Measurements from ENCODE around the gene CD300LF.

- TF ChIP-seq, protein P1, sequence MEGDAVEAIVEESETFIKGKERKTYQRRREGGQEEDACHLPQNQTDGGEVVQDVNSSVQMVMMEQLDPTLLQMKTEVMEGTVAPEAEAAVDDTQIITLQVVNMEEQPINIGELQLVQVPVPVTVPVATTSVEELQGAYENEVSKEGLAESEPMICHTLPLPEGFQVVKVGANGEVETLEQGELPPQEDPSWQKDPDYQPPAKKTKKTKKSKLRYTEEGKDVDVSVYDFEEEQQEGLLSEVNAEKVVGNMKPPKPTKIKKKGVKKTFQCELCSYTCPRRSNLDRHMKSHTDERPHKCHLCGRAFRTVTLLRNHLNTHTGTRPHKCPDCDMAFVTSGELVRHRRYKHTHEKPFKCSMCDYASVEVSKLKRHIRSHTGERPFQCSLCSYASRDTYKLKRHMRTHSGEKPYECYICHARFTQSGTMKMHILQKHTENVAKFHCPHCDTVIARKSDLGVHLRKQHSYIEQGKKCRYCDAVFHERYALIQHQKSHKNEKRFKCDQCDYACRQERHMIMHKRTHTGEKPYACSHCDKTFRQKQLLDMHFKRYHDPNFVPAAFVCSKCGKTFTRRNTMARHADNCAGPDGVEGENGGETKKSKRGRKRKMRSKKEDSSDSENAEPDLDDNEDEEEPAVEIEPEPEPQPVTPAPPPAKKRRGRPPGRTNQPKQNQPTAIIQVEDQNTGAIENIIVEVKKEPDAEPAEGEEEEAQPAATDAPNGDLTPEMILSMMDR (IDR thresholded peaks at IDR 0.05 in 2 of 3, conservative IDR thresholded peaks at IDR 0.05 in 1 of 3; ENCODE audit: control insufficient read depth in 2 of 3, extremely low read depth in 1 of 3, insufficient read depth in 1 of 3, low read depth in 3 of 3, low read length in 3 of 3), result no peak
- TF ChIP-seq CHD2 (IDR thresholded peaks at IDR 0.05; ENCODE audit: borderline replicate concordance, low read depth, low read length), result no peak
- no peak for TF ChIP-seq SUZ12 (IDR thresholded peaks at IDR 0.05; ENCODE audit: unreplicated experiment)
- TF ChIP-seq SUPT20H (IDR thresholded peaks at IDR 0.05; ENCODE audit: borderline replicate concordance, control insufficient read depth, low read depth, low read length), result no peak
- TF ChIP-seq POLR2AphosphoS5 (IDR thresholded peaks at IDR 0.05; ENCODE audit: low read length), result no peak
- TF ChIP-seq POLR2A (IDR thresholded peaks at IDR 0.05; ENCODE audit: low read depth, low read length), result no peak
- TF ChIP-seq, protein P2, sequence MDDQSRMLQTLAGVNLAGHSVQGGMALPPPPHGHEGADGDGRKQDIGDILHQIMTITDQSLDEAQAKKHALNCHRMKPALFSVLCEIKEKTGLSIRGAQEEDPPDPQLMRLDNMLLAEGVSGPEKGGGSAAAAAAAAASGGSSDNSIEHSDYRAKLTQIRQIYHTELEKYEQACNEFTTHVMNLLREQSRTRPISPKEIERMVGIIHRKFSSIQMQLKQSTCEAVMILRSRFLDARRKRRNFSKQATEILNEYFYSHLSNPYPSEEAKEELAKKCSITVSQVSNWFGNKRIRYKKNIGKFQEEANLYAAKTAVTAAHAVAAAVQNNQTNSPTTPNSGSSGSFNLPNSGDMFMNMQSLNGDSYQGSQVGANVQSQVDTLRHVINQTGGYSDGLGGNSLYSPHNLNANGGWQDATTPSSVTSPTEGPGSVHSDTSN (IDR thresholded peaks at IDR 0.05; ENCODE audit: insufficient replicate concordance, low read depth, low read length), result no peak
Measured at GRCh38 chr17:74645010-74645409, 67.7 kb downstream of the CD300LF start.
